HAP-1 (cell line): ENCODE measurements around the gene ACACB.

ENCODE experiments used
- DNase-seq, 2 experiments: peaks; one replicate each; pipeline ENCODE4 v3.0.0-alpha.2; 2016 to 2020; ENCODE audit warnings: low spot score in 2 of 2
- H3K27me3 ChIP-seq: fragments of 250-450 bp; sonication (Bioruptor Pico); 2 replicates; pipeline ENCODE4 v1.5.1; 2020; ENCODE audit warnings: low read depth, mild to moderate bottlenecking, moderate library complexity
- H3K36me3 ChIP-seq: fragments of 250-450 bp; sonication (Bioruptor Pico); replicated peaks from 2 replicates; pipeline ENCODE4 v1.5.1; 2020; ENCODE audit warnings: mild to moderate bottlenecking
- H3K4me1 ChIP-seq: fragments of 250-450 bp; sonication (Bioruptor Pico); 2 replicates; pipeline ENCODE4 v1.5.1; 2020; ENCODE audit warnings: mild to moderate bottlenecking
- H3K4me3 ChIP-seq: fragments of 250-450 bp; sonication (Bioruptor Pico); 2 replicates; pipeline ENCODE4 v1.5.1; 2020; ENCODE audit warnings: mild to moderate bottlenecking, moderate library complexity
- H3K9me3 ChIP-seq: fragments of 250-450 bp; sonication (Bioruptor Pico); 2 replicates; pipeline ENCODE4 v1.5.1; 2020; ENCODE audit warnings: mild to moderate bottlenecking, moderate library complexity
- in situ Hi-C: fragments of 300-500 bp; cut with MboI; formaldehyde crosslinking; loops from 3 replicates; pipeline ENCODE4 v1.14.3; 2020; ENCODE audit warnings: low sequenced_read_pairs, inconsistent platforms, mixed read lengths

The ACACB gene

GRCh38 chr12:109269428-109269827 is 153.0 kb downstream of the ACACB start:
- no peaks in the 10 kb centered on the region for H3K36me3 ChIP-seq
- H3K4me1 ChIP-seq = no peaks in the 10 kb centered on the region
- no peaks in the 10 kb centered on the region for H3K27me3 ChIP-seq
- no peaks in the 10 kb centered on the region for H3K9me3 ChIP-seq
- no peak overlapping the region for H3K4me3 ChIP-seq
- in situ Hi-C loops = no loop called here
- no peak for DNase-seq

- no peaks in the 10 kb centered on the region for H3K9me3 ChIP-seq
- in situ Hi-C loops = no loop called here
- no peaks in the 10 kb centered on the region for H3K4me1 ChIP-seq
- H3K36me3 ChIP-seq = no peaks in the 10 kb centered on the region
- no peaks in the 10 kb centered on the region for H3K27me3 ChIP-seq
- no peak for DNase-seq
- H3K4me3 ChIP-seq = no peak overlapping the region
Observed at GRCh38 chr12:109270494-109270893, 154.1 kb downstream of the ACACB start.

DNA sequence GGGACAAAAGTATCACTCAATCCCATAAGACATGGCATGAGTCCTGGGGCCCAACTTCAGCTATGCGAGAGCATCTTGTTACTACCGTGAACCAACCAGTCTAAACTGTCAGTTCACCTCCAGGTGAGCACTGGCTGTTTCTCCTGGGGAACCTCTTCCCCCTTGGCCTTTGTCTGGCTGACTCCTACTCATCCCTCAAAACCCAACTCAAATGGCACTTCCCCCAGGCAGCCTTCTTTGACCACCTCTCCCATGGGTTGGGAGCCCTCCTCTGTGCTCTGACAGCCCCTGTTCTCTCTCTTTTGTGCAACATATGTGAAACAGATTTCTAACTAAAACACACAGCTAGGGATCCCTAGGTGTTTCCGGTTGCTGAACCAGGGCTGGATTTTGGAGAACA is 155.0 kb downstream of the ACACB start:
- H3K4me1 ChIP-seq = no peaks in the 10 kb centered on the region
- no peaks in the 10 kb centered on the region for H3K9me3 ChIP-seq
- in situ Hi-C loops = no loop called here
- DNase-seq = no peak
- no peaks in the 10 kb centered on the region for H3K27me3 ChIP-seq
- H3K4me3 ChIP-seq = no peak overlapping the region
- no peaks in the 10 kb centered on the region for H3K36me3 ChIP-seq

GRCh38 chr12:109273354-109273753 is 157.0 kb downstream of the ACACB start:
- no peak for DNase-seq
- no peaks in the 10 kb centered on the region for H3K27me3 ChIP-seq
- in situ Hi-C loops = no loop called here
- no peaks in the 10 kb centered on the region for H3K36me3 ChIP-seq
- no peak overlapping the region for H3K4me3 ChIP-seq
- no peaks in the 10 kb centered on the region for H3K4me1 ChIP-seq
- no peaks in the 10 kb centered on the region for H3K9me3 ChIP-seq

DNA sequence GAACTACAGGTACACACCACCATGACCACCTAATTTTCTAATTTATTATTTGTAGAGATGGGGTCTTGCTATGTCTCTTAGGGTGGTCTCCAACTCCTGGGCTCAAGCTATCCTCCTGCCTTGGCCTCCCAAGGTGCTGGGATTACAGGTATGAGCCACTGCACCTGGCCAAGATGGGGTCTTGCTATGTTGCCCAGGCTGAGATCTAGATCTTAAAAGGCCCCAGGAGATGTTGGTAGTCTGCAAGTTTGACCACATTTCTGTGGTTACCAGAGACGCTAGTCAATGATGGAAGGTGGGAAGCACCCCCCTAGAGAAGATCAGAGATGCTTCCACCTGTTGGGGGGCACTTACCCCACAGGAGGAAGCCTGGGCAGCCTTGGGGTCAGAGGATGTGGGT is 158.0 kb downstream of the ACACB start:
- in situ Hi-C loops = no loop called here
- Histone ChIP-seq H3K4me3 (no peak overlapping the region), H3K4me1 (no peaks in the 10 kb centered on the region), H3K9me3 (no peaks in the 10 kb centered on the region), H3K36me3 (no peaks in the 10 kb centered on the region), H3K27me3 (no peaks in the 10 kb centered on the region)
- DNase-seq = no peak

DNA sequence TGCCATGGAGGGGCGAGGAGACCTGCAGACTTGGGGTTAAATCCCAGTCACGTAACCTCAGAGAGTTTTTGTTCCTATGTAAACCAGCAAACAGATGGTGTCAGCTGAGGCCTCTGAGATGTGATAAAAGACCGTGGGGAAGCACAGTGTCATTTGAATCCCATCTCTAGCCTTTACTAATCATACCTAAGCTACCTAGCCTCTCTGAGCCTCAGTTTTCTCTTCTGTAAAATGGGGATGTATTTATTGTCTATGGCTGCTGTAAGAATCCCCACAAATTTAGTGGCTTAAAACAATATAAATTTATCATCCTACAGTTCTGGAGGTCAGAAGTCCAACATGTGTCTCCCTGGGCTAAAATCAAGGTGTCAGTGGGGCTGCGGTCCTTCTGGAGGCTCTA is 158.8 kb downstream of the ACACB start:
- in situ Hi-C loops = no loop called here
- Histone ChIP-seq H3K4me3 (no peak overlapping the region), H3K27me3 (no peaks in the 10 kb centered on the region), H3K36me3 (no peaks in the 10 kb centered on the region), H3K4me1 (no peaks in the 10 kb centered on the region), H3K9me3 (no peaks in the 10 kb centered on the region)
- no peak for DNase-seq

GRCh38 chr12:109276160-109276559 is 159.8 kb downstream of the ACACB start:
- DNase-seq = no peak
- H3K36me3 ChIP-seq = no peaks in the 10 kb centered on the region
- in situ Hi-C loops = no loop called here
- no peaks in the 10 kb centered on the region for H3K27me3 ChIP-seq
- no peaks in the 10 kb centered on the region for H3K4me1 ChIP-seq
- H3K9me3 ChIP-seq = no peaks in the 10 kb centered on the region
- no peak overlapping the region for H3K4me3 ChIP-seq

- DNase-seq = no peak
- Histone ChIP-seq H3K36me3 (no peaks in the 10 kb centered on the region), H3K4me1 (no peaks in the 10 kb centered on the region), H3K4me3 (no peak overlapping the region), H3K27me3 (no peaks in the 10 kb centered on the region), H3K9me3 (no peaks in the 10 kb centered on the region)
- in situ Hi-C loops = no loop called here
Observed at GRCh38 chr12:109277255-109277898, 161.0 kb downstream of the ACACB start.

DNA sequence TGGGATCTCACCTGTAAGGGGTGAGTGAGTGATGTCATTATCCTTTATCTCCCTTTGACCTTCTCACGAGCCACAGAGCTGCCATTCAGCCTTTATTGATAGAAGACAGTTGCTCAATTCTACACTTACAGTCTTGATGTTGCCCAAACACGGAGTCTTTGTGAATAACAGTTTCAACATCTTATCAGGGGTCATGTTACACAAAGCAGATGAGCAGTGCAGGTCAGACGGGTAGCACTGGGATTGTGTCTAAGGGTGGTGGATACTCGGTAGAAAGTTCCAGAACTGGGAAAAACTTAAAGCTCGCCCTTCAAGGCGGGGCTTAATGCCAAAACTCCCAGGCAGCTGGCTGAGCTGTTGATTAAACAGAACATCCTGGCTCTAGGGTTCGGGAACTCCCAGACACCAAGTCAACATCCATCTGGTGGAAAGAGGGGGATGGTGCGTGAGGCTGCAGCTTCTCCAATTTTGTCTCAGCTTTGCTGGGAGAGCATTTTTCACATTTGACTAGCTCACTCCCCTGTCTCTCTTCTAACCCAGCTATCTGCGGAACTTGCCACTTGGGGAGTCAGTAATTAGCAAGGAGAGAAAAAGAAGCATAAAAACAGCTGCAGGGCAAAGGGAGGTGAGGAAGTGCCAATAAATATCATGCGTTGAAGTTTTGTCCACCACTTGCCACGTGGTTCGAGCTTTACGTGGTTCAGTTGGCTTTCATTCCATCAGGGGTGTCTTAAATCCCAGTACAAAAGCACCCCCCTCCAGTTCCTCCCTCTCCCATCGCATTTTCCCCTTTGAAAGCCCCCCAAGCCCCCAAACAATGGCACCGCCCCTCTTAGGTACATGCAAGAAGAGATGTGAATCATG is 161.7 kb downstream of the ACACB start:
- in situ Hi-C loops = no loop called here
- DNase-seq = no peak

DNA sequence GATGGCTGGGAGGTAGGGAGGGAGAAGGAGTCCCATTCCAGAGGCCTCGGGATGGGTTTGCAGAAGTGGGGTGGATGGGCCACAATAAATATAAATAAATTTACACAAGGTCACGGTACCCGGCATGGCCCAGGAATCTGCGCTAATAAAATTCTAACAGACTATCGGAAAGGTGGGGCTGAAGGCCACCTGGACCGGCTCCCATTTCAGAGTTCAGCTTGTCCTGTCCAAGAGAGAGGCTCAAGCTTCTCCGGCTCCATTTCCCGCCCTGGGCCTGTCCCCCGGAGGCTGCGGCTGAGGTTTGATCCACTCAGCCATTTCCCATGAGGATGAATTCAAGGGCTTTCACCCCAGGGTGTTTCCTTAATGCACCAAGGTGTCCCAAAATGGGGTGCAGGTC is 162.5 kb downstream of the ACACB start:
- no peaks in the 10 kb centered on the region for H3K9me3 ChIP-seq
- no peak overlapping the region for H3K4me3 ChIP-seq
- DNase-seq = no peak
- in situ Hi-C loops = no loop called here
- H3K4me1 ChIP-seq = no peaks in the 10 kb centered on the region
- no peaks in the 10 kb centered on the region for H3K27me3 ChIP-seq
- H3K36me3 ChIP-seq = no peaks in the 10 kb centered on the region

More for the DNA sequence above, 161.7 kb downstream of the ACACB start:
- Histone ChIP-seq H3K4me1 (no peaks in the 10 kb centered on the region), H3K9me3 (no peaks in the 10 kb centered on the region), H3K36me3 (no peaks in the 10 kb centered on the region), H3K4me3 (no peak overlapping the region), H3K27me3 (no peaks in the 10 kb centered on the region)

DNA sequence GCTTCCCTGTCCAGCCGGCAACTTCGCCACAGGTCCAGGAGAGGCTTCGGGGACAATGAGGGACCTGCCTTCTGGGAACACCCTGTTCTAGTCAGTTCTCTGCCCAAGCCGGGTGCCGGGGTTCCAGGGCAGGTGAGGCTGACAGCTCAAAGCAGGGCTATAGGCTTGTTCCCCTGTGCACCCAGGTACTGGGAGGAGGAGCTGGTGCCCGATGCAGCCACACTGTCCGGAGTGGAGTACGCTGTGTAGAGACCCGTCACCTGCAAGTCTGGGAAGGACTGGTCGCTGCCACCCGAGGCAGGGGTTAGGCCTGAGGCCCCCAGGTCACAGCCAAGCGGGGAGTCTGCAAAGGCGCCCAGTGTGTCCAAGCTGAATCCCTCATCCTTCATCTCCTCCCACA is 163.1 kb downstream of the ACACB start:
- Histone ChIP-seq H3K4me1 (no peaks in the 10 kb centered on the region), H3K4me3 (no peak overlapping the region), H3K36me3 (no peaks in the 10 kb centered on the region), H3K9me3 (no peaks in the 10 kb centered on the region), H3K27me3 (no peaks in the 10 kb centered on the region)
- DNase-seq = no peak
- in situ Hi-C loops = no loop called here

DNA sequence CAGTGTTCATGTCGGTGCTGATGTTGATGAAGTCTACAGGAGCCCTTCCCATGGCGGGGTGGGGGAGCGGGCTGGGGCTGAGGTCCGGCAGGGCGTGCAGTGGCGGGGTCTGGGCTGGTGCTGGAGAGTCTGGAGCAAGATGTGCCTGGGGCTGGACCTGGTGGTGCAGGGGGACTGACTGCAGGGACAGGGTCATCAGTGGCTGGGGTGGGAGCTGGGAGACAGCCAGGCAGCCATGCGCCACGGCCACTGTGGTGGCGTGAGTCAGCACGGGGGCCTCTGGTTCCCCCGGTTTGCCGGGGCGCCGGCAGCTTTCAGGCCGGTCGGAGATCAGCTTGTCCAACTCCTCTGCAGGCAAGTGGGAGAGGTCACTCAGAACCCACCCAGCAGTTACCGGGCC is 165.1 kb downstream of the ACACB start:
- no peaks in the 10 kb centered on the region for H3K4me1 ChIP-seq
- H3K27me3 ChIP-seq = no peaks in the 10 kb centered on the region
- H3K36me3 ChIP-seq = no peaks in the 10 kb centered on the region
- no peak overlapping the region for H3K4me3 ChIP-seq
- no peaks in the 10 kb centered on the region for H3K9me3 ChIP-seq
- no peak for DNase-seq
- in situ Hi-C loops = no loop called here

DNA sequence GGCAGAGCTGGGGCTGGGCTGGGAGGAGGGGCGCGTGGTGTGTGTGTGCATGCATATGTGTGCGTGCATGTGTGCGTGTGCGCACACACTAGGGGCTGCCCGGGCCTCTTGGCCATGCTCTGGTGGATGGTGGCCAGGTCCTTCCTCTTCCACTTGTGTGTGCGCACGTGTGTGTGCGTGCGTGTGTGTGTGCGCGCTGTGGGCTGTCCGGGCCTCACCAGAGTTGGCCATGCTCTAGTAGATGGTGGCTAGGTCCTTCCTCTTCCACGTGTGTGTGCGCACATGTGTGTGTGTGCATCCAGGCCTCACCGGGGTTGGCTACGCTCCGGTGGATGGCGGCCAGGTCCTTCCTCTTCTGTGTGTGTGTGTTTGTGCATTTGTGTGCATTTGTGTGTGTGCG is 168.0 kb downstream of the ACACB start:
- no peak for DNase-seq
- in situ Hi-C loops = no loop called here
- H3K4me3 ChIP-seq = no peak overlapping the region
- no peaks in the 10 kb centered on the region for H3K9me3 ChIP-seq
- no peaks in the 10 kb centered on the region for H3K36me3 ChIP-seq
- no peaks in the 10 kb centered on the region for H3K27me3 ChIP-seq
- H3K4me1 ChIP-seq = no peaks in the 10 kb centered on the region

GRCh38 chr12:109286252-109286651 is 169.9 kb downstream of the ACACB start:
- in situ Hi-C loops = no loop called here
- no peaks in the 10 kb centered on the region for H3K27me3 ChIP-seq

More at GRCh38 chr12:109286252-109286651, 169.9 kb downstream of the ACACB start:
- H3K36me3 ChIP-seq = no peaks in the 10 kb centered on the region
- peaks cover 3% of the 10 kb centered on the region; the same call in 1 of the 2 replicates for H3K4me1 ChIP-seq
- DNase-seq = no peak
- no peaks in the 10 kb centered on the region for H3K9me3 ChIP-seq
- no peak overlapping the region for H3K4me3 ChIP-seq
